Mesenchymal stem cell (in vitro differentiated cells and primary cell): Measurements from ENCODE around the gene POFUT2.

ENCODE experiments used
- DNase-seq: peaks from one replicate; pipeline ENCODE4 v3.0.0-alpha.2; 2013
- H2AFZ ChIP-seq: one replicate; pipeline ENCODE4 v1.6.1; 2013; ENCODE audit warnings: low read depth, mild to moderate bottlenecking, control low read depth, inconsistent platforms, low read length, moderate library complexity
- H2AK5ac ChIP-seq: 2 replicates; pipeline ENCODE4 v1.6.1; 2013; ENCODE audit warnings: low read length, moderate library complexity, mild to moderate bottlenecking, inconsistent platforms; ENCODE audit not compliant: severe bottlenecking
- H2BK120ac ChIP-seq: one replicate; pipeline ENCODE4 v1.6.1; 2013; ENCODE audit warnings: low read depth, mild to moderate bottlenecking, inconsistent platforms, low read length, moderate library complexity
- H2BK12ac ChIP-seq, 2 experiments: one replicate each; pipeline ENCODE4 v1.6.1; 2013; ENCODE audit warnings: inconsistent platforms in 2 of 2, low read length in 2 of 2, mild to moderate bottlenecking in 2 of 2, moderate library complexity in 2 of 2, control low read depth in 1 of 2
- H2BK15ac ChIP-seq: one replicate; pipeline ENCODE4 v1.6.1; 2013; ENCODE audit warnings: mild to moderate bottlenecking, low read depth, inconsistent platforms; ENCODE audit not compliant: poor library complexity, severe bottlenecking
- H2BK5ac ChIP-seq: 2 replicates; pipeline ENCODE4 v1.6.1; 2013; ENCODE audit warnings: low read depth, mild to moderate bottlenecking, low read length, control low read depth, inconsistent platforms; ENCODE audit not compliant: poor library complexity, severe bottlenecking
- H3K14ac ChIP-seq, 2 experiments: one replicate each; pipeline ENCODE4 v1.6.1; 2013; ENCODE audit warnings: inconsistent platforms in 2 of 2, low read length in 2 of 2, control low read depth in 1 of 2, mild to moderate bottlenecking in 1 of 2, moderate library complexity in 1 of 2
- H3K18ac ChIP-seq, 2 experiments: one replicate each; pipeline ENCODE4 v1.6.1; 2013; ENCODE audit warnings: inconsistent platforms in 2 of 2, low read length in 2 of 2, control low read depth in 1 of 2, low read depth in 1 of 2, mild to moderate bottlenecking in 1 of 2
- H3K23ac ChIP-seq, 2 experiments: one replicate each; pipeline ENCODE4 v1.6.1; 2013; ENCODE audit warnings: inconsistent platforms in 2 of 2, low read length in 2 of 2, mild to moderate bottlenecking in 2 of 2, moderate library complexity in 2 of 2, control low read depth in 1 of 2
- H3K27ac ChIP-seq: 2 replicates; pipeline ENCODE4 v1.5.1; 2013; ENCODE audit warnings: mild to moderate bottlenecking, moderate library complexity, low read length, control low read depth, inconsistent platforms; ENCODE audit not compliant: poor library complexity, severe bottlenecking
- H3K27me3 ChIP-seq, 2 experiments: 2 replicates each; pipeline versions ENCODE4 v1.6.1 to v1.7.0; 2013; ENCODE audit warnings: low read length in 2 of 2, mild to moderate bottlenecking in 2 of 2, moderate library complexity in 2 of 2, control low read depth in 1 of 2, inconsistent platforms in 1 of 2; ENCODE audit not compliant: control insufficient read depth in 1 of 2, insufficient read depth in 1 of 2
- H3K36me3 ChIP-seq, 2 experiments: 2 replicates each; pipeline versions ENCODE4 v1.6.1 to v1.7.0; 2013; ENCODE audit warnings: low read length in 2 of 2, control low read depth in 1 of 2, inconsistent platforms in 1 of 2, low read depth in 1 of 2, mild to moderate bottlenecking in 1 of 2; ENCODE audit not compliant: insufficient read depth in 2 of 2, control insufficient read depth in 1 of 2
- H3K4ac ChIP-seq, 2 experiments: one replicate each; pipeline ENCODE4 v1.6.1; 2013; ENCODE audit warnings: inconsistent platforms in 2 of 2, low read length in 2 of 2, mild to moderate bottlenecking in 2 of 2, moderate library complexity in 2 of 2, control low read depth in 1 of 2, low read depth in 1 of 2
- H3K4me1 ChIP-seq: 2 replicates; pipeline ENCODE4 v1.6.1; 2013; ENCODE audit warnings: low read depth, low read length, control low read depth; ENCODE audit not compliant: control insufficient read depth, insufficient read depth
- H3K4me2 ChIP-seq: 2 replicates; pipeline ENCODE4 v1.6.1; 2013; ENCODE audit warnings: low read length, mild to moderate bottlenecking, inconsistent platforms; ENCODE audit not compliant: poor library complexity, severe bottlenecking
- H3K4me3 ChIP-seq, 2 experiments: 2 replicates each; pipeline versions ENCODE4 v1.5.1 to v1.7.0; 2013; ENCODE audit warnings: low read length in 2 of 2, mild to moderate bottlenecking in 2 of 2, control low read depth in 1 of 2, low read depth in 1 of 2; ENCODE audit not compliant: insufficient read depth in 1 of 2
- H3K79me1 ChIP-seq: replicated peaks from 2 replicates; pipeline ENCODE4 v1.6.1; 2013; ENCODE audit warnings: mild to moderate bottlenecking, control low read depth, low read length, inconsistent platforms; ENCODE audit not compliant: poor library complexity, severe bottlenecking
- H3K9ac ChIP-seq: 2 replicates; pipeline ENCODE4 v1.7.0; 2013; ENCODE audit warnings: mild to moderate bottlenecking, low read length, moderate library complexity
- H3K9me3 ChIP-seq: 2 replicates; pipeline ENCODE4 v1.7.0; 2013; ENCODE audit warnings: mild to moderate bottlenecking, low read length; ENCODE audit not compliant: control insufficient read depth
- H4K8ac ChIP-seq: one replicate; pipeline ENCODE4 v1.6.1; 2013; ENCODE audit warnings: inconsistent platforms, mild to moderate bottlenecking, low read length, moderate library complexity
- H4K91ac ChIP-seq: one replicate; pipeline ENCODE4 v1.6.1; 2013; ENCODE audit warnings: mild to moderate bottlenecking, low read length, inconsistent platforms
- WGBS: methylation state at CpG from one replicate; pipeline ENCODE4 v1.1.7; 2013; ENCODE audit warnings: mixed read lengths; 5-methylcytosine and 5-hydroxymethylcytosine counted together

POFUT2 gene

DNA sequence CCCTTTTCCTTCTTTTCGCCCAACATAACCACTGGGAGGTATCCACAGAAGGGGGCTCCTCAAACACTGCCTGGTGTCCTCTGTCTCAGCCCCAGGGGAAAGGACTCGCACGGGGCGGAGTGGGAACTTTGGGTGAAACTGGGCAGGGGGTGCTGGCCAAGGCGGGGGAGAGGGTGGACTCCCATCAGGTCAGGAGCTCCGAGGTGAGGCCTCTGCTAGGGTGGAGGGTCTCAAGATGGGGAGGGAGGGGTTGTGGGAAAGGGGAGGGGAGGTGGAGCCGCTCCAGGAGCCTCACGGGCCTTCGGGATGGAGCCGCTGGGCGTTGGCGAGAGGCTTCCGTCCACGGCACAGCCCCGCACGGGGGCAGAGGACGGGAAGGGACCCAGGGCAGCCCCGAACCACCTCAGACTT lies 43.2 kb upstream of the POFUT2 start:
- 95% methylated on average over 18 of the region's 18 CpGs for WGBS
- DNase-seq, result no peak
- H2BK120ac ChIP-seq, result peak overlapping the region; percentile 95
- H3K9ac ChIP-seq, result no peak overlapping the region
- H3K9me3 ChIP-seq, result no peaks in the 10 kb centered on the region
- H3K4me2 ChIP-seq, result no peak overlapping the region
- no peak overlapping the region for H3K4me3 ChIP-seq
- H2BK15ac ChIP-seq, result peak overlapping the region; percentile 99
- peaks cover 3% of the 10 kb centered on the region for H3K79me1 ChIP-seq
- peak overlapping the region; percentile 95 for H4K91ac ChIP-seq
- H4K8ac ChIP-seq, result peak overlapping the region; percentile 83
- no peak overlapping the region for H3K23ac ChIP-seq
- peak overlapping the region; percentile 98 for H2AK5ac ChIP-seq
- H3K14ac ChIP-seq, result peak overlapping the region in 1 of 2 experiments; percentile 94
- peaks cover 74% of the 10 kb centered on the region for H3K4me1 ChIP-seq
- peak overlapping the region; percentile 93 to 98 for H3K4ac ChIP-seq
- H3K27me3 ChIP-seq, result peaks cover 0 to 14% of the 10 kb centered on the region in 2 experiments
- peaks cover 0 to 10% of the 10 kb centered on the region in 2 experiments for H3K36me3 ChIP-seq
- H2BK12ac ChIP-seq, result peak overlapping the region; percentile 97 to 100
- peak overlapping the region; percentile 60 to 97 for H3K18ac ChIP-seq
- H3K27ac ChIP-seq, result peak overlapping the region; percentile 96
- peak overlapping the region; percentile 98 for H2BK5ac ChIP-seq
- no peak overlapping the region for H2AFZ ChIP-seq

DNA sequence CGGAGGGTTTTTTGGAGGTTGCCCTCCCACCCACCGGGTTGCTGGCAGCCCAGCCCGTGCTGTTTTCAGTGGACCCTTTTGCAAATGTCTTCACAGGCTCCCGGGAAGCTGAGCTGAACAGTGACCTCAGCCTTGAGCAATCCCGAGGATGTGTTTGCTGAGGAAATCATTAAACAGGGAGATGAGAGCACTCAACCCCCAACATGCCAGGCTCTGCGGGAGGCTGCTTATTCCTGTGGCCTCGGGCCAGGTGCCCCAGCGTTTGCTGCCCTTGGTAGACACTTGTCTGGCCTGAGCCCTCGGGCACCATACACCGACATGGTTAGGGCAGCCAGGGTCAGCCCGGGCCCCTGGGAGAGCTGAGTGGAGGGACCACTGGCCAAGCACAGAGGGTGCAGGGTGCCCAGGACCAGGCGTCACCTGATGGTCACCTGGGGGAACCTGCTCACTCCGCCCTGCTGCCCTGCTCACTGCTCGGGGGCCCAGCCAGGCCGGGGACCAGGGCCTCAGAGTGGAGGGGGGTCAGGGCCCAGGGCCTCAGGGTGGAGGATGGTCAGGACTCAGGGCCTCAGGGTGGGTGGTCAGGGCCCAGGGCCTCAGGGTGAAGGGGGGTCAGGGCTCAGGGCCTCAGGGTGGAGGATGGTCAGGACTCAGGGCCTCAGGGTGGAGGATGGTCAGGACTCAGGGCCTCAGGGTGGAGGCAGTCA lies 42.5 kb upstream of the POFUT2 start:
- H4K91ac ChIP-seq, result peak overlapping the region; percentile 95
- peak overlapping the region; percentile 100 for H2AK5ac ChIP-seq
- peak overlapping the region in 1 of 2 experiments; percentile 94 for H3K14ac ChIP-seq
- peak overlapping the region; percentile 95 for H2BK120ac ChIP-seq
- H3K79me1 ChIP-seq, result peaks cover 3% of the 10 kb centered on the region
- H2BK15ac ChIP-seq, result peak overlapping the region; percentile 99
- H3K9ac ChIP-seq, result peak overlapping the region; percentile 37
- H3K4me3 ChIP-seq, result no peak overlapping the region
- H4K8ac ChIP-seq, result peak overlapping the region; percentile 83
- peak; percentile 88 for DNase-seq
- peak overlapping the region; percentile 98 for H2BK5ac ChIP-seq
- H3K9me3 ChIP-seq, result no peaks in the 10 kb centered on the region
- H3K4me2 ChIP-seq, result peak overlapping the region; percentile 49
- peak overlapping the region; percentile 97 to 100 for H2BK12ac ChIP-seq
- peak overlapping the region; percentile 97 for H3K27ac ChIP-seq
- H3K27me3 ChIP-seq, result peaks cover 0 to 12% of the 10 kb centered on the region in 2 experiments
- WGBS, result 37% methylated on average over 15 of the region's 15 CpGs
- H2AFZ ChIP-seq, result peak overlapping the region; percentile 72
- H3K4ac ChIP-seq, result peak overlapping the region; percentile 93 to 98
- H3K36me3 ChIP-seq, result peaks cover 0 to 10% of the 10 kb centered on the region in 2 experiments
- no peak overlapping the region for H3K23ac ChIP-seq
- peak overlapping the region; percentile 75 to 97 for H3K18ac ChIP-seq
- peaks cover 79% of the 10 kb centered on the region for H3K4me1 ChIP-seq

DNA sequence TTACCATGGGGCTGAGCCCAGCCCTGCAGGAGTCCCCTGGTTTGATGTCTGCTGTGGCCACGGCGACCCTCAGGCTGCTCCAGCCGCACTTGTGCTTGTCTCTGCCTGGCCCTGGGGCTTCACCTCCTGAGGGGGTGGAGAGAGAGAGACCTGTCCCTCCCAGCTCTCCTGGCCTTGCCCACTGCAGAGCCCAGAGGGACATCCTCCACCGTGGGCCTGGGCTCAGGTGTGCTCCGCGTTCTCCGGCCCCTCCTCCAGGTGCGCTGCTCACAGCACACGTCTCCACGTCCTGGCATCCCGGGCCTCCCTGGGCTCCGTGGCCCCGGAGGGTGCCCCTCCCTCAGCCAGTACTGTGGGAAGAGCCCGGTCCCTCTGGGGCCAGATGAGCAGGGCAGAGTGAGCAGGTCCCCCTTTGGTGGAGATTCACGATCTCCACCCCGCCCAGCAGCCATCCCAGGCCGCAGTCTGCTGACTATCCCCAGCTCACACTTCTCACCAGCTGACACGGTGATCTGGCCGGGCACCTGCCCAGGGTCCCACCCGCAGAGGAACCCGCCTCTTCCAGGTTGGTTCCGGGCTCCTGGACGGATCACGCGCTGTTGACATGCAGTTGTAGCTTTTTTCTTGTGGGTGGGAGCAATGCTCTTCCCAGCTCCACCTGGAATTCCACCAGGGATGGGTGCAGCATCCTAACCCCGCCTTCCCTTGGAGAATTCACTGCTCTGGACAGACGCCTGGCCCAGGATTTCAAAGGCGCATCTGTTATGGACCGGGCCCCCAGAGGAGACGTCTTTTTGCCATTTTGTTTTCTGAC lies 41.8 kb upstream of the POFUT2 start:
- 88% methylated on average over 29 of the region's 30 CpGs for WGBS
- no peak overlapping the region for H3K23ac ChIP-seq

More for the DNA sequence above, 41.8 kb upstream of the POFUT2 start:
- DNase-seq, result no peak
- Histone ChIP-seq H3K4me1 (peaks cover 83% of the 10 kb centered on the region), H3K4ac (peak overlapping the region; percentile 77 to 86), H2AK5ac (peak overlapping the region; percentile 100), H2AFZ (no peak overlapping the region), H3K27ac (peak overlapping the region; percentile 97), H2BK12ac (peak overlapping the region; percentile 91 to 96), H2BK15ac (peak overlapping the region; percentile 93), H3K9ac (no peak overlapping the region), H3K18ac (peak overlapping the region; percentile 75 to 85), H3K4me3 (no peak overlapping the region), H2BK120ac (peak overlapping the region; percentile 75), H3K14ac (no peak overlapping the region), H4K8ac (peak overlapping the region; percentile 69), H3K27me3 (peaks cover 0 to 12% of the 10 kb centered on the region in 2 experiments), H3K36me3 (peaks cover 0 to 10% of the 10 kb centered on the region in 2 experiments), H3K9me3 (no peaks in the 10 kb centered on the region), H4K91ac (peak overlapping the region; percentile 94), H3K4me2 (peak overlapping the region; percentile 49), H3K79me1 (peaks cover 3% of the 10 kb centered on the region), H2BK5ac (peak overlapping the region; percentile 96)
